B cell (primary cell): ENCODE data around the gene FAM114A1.

ENCODE experiments used
- EZH2 ChIP-seq: IDR thresholded peaks from 2 replicates; pipeline ENCODE4 v1.6.1; 2012; ENCODE audit warnings: borderline replicate concordance, low read depth, mild to moderate bottlenecking, moderate library complexity, low read length; ENCODE audit not compliant: insufficient read depth, poor library complexity, severe bottlenecking
- TF ChIP-seq, protein P1 (sequence below): fragments of 200-600 bp; IDR thresholded peaks from one replicate; pipeline ENCODE4 v1.8.0; 2022; ENCODE audit warnings: antibody characterized with exemption, mild to moderate bottlenecking

DNA sequence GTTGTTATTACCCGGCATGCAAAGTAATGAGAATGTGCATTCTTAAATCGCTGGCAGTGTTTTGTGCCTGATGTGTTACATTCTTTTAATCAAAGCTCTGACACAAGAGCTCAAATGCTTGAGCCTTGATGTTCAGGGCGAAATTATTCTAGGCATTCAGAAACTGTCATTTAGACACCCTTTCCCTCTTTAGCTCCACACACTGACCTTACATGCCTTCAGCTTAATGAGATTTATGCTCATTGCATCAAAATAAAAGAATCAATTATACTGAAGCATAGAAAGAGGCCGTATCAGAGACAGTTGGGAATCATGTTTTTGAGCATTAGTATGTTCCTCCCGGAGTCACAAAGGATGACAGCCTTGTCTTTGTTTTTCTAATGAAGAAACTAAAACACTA lies 56.7 kb downstream of the FAM114A1 start:
- no peak for TF ChIP-seq EZH2
- TF ChIP-seq, protein P1, sequence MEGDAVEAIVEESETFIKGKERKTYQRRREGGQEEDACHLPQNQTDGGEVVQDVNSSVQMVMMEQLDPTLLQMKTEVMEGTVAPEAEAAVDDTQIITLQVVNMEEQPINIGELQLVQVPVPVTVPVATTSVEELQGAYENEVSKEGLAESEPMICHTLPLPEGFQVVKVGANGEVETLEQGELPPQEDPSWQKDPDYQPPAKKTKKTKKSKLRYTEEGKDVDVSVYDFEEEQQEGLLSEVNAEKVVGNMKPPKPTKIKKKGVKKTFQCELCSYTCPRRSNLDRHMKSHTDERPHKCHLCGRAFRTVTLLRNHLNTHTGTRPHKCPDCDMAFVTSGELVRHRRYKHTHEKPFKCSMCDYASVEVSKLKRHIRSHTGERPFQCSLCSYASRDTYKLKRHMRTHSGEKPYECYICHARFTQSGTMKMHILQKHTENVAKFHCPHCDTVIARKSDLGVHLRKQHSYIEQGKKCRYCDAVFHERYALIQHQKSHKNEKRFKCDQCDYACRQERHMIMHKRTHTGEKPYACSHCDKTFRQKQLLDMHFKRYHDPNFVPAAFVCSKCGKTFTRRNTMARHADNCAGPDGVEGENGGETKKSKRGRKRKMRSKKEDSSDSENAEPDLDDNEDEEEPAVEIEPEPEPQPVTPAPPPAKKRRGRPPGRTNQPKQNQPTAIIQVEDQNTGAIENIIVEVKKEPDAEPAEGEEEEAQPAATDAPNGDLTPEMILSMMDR, result no peak
